Stimulated activated CD8-positive, alpha-beta memory T cell treated with anti-CD3 and anti-CD28 coated beads, Interleukin-15, amount 100 ng/mL, for 4 hours (primary cell): ENCODE data around the gene LSP1.
"Not testable (repeated sequence)": the region's sequence is repeated elsewhere in the genome, so short reads cannot be mapped to it uniquely, and the experiment has no call there.

Experiments
- DNase-seq, 2 donors: peaks; one replicate each; pipeline ENCODE4 v3.0.0-alpha.2; 2020; ENCODE audit warnings: low read depth in 2 of 2

LSP1 gene

DNA sequence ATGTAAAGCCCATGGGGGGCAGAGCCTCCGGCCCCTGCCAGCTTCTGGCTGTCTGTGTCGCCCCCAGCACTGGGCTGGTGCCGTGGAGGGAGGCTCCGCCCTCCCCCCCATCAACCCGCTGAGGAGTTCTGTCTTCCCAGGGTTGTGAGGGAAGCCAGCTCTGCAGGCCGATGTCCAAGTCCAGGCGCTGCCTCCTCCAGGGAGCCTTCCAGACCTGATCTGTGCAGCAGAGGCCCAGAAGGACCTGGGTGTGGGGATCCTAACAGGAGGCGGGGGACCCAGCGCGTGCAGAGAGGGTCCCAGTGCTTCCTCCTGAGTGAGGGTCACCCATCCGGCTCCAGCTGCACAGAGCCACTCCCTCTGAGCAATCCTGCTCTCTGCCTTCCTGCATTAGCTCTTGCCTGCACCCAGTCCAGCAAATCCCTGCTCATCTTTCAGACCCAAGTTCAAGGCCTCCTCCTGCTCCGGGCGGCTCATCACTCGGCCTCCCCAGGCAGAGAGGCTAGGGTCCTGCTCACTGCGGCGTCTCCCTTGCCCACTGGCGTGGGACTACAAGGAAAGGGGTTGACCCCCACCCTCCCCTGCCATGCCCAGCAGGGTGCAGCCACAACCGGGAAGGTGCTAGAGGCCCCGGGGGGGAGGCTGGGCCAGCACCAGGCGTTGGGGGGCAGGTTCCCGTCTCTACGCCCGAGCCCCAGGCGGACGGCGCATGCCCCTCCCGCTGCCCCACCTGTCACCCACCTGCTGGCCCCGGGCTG is 22.4 kb downstream of the LSP1 start:
- no peak for DNase-seq

DNA sequence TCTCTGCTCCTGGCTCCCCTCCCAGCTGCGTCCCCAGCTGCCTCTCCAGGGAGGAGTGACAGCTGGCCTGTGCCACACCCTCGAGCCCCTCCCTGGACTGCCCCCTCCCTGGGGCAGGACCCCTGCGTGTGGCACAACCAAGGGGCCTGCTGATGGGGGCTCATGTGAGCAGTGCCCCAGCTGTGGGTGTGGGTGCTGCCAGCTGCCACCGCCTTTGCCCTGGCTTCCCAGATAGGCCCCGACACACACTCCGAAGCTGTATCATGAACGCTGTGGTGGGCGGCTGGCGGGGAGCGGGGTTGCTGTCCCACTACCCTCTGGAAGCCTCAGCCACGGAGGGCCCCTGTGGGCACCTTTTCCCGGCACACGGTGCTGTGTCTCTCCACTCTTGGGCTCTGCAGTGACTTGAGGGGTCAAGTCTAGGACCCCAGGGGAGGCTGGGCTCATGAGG is 23.0 kb downstream of the LSP1 start:
- not testable (repeated sequence) for DNase-seq

DNA sequence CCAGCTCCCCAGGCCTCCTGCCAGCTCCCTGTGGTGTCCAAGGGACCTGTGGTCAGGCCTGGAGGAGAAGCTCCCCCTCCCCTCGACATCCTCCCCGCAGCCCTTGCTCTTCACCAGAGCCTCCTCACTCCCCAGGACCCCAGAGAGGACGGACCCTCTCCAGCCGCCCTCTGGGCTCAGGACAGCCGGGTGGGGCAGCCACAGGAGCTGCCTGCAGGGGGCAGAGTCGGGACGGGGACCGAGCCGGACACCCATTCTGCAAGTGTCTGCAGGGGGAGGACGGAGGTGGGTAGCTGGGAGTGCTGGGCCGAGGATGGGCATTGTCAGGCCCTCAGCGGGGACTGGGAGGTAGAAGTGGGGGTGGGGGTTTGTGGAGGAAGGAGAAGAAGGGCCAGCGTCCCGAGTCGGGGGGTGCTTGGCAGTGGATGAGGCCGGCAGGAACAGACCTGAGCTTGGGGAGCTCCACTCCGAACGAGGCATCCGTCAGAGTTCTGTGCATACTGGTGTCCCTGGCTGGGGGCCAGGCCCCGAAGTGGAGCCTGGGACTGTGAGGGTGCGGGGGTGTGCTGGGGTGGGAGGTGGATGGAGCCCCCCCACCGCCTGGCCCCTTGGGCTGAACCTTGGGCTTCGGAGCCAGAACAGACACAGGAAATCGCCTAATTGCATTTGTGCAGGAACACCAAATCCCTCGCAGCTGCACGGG is 23.6 kb downstream of the LSP1 start:
- DNase-seq = no peak

DNA sequence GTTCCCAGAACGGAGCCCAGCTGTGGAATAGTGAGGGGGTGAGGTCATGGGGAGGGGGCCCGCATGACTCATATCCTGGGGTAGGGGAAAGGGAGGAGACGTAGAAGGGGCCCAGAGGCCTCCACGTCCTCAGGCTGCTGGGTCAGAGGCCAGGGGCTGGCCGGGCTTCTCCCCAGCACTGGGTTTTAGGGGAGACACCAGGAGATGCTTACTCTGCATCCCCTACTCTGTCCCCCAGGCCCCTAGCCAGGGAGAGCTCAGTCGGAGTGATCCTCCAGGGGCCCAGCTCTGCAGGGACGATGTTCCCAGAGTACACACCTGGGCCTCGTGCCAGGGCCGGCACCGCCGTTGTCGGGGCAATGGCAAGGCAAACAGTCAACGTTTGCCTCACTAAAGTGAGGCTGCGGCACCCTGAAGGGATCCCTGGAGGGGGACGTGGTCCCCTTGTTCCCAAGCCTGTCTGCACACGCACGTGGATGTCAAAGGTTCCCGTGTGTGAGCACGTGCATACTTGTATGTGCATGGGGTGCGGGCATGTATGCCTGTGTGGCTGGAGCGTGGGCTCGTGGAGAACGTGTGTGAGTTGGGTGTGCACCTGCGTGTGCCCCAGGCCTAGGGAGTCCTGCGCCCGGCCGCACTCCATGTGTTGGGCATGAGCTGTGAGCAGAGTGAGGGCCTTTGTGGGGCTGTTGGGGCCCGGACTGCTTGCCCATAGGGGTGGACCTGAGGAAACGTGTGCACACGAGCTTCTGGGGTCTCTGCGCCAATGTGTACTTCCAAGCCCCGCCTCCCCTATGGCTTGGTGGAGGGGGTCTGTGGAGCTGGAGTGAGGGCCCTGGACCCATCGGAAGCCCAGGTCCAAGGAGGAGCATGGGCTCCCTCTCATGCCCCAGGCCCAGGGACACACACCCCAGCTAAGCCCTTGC is 24.6 kb downstream of the LSP1 start:
- no peak for DNase-seq

DNA sequence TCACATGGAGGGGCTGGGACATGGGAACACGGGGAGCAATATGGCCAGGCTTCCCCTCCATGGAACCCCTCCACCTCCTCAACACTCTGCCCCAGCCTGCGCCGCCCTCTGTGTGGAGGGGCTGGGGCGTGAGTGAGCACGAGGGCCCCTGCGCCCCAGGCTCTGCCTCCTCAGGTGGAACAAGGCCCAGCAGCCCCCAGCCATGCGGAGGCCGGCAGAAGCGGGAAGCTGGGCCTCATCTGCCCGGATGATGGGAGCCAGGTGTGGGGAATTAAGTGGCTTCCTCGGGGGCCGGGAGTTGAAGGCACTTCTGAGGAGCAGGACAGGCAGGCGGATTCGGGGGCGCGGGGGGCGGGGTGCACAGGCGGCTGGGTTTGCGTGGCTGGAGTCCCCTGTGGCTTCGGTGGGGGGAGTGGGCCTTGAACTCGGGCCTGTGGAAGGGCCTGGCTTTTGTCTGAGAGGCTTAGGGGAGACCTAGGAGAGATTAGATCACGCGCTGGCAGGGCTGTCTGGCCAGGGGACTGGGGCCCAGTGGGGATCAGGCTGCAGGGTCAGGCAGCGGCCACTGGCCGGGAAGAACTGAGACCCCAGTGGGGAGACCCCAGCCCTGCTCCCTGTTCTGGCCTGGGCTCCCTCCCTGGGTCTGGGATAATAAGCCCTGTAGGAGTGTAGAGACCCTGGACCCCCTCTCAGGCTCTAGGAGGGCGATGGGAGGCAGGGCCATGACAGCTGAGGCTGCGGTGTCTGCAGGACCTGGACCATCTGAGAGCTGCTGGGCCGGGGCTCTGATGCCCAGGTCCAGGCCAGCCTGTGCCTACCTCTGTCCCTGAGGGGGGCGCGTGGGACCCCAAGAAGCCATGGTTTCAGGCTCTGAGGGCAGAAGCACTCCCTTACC is 25.5 kb downstream of the LSP1 start:
- no peak for DNase-seq

DNA sequence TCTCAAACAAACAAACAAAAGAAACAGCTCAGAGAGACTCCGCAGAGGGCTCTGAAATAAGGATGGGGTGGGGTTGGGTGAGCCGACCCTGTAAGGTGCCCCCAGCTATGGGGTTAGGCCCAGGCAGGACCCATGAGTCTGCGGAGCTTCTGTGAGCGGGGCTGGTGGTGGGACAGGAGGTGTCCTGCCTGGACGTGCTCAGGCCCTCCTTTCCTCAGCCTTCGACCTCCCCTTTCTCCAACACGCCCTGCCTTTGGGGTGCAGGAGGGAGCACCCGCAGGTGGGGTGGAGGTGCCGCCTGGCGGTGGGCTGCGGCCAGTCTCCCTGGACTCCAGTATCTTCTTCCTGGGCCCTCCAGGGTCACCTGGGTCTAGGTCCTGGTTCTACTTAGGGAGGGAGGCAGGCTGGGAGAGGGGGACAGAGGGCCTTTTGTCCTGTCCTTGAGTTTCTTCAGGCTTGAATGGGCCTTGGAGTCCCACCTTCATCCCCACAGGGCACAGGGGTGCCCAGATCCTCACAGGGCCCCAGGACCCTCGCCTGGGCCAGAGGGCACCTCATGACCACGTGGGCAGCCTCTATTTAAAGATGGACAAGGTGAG is 26.6 kb downstream of the LSP1 start:
- DNase-seq = no peak

DNA sequence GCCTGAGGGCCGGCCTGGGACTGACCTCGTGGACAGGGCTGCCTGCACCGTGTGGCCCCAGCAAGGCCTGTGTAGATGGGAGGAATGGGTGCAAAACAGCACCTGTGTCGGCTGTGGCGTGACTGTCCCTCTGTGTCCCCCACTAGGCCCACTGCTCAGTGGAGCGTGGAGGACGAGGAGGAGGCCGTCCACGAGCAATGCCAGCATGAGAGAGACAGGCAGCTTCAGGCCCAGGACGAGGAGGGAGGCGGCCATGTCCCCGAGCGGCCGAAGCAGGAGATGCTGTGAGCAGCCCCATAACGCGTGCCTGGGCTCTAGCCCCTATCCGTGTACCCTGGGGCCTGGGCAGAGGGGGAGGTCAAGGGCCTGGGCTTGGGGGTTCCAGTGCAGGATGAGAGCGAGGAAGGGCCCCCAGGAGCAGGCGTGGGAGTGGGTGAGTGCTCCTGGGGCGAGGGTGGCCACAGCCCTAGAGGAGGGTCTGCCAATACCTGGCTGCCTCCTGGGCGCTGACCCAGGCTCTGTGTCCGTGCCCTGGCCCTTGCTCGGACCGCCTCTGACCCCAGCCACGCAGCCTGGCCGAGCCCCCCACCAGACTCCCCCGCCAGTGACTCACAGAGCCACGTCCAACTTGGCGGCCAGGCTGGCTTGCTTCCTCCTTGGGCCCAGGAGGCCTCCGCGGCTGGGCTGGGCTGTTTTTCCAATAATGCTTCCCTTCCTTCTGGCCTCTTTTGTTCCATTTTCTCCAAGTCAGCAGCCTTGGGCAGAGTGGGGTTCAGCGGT is 27.2 kb downstream of the LSP1 start:
- no peak for DNase-seq

DNA sequence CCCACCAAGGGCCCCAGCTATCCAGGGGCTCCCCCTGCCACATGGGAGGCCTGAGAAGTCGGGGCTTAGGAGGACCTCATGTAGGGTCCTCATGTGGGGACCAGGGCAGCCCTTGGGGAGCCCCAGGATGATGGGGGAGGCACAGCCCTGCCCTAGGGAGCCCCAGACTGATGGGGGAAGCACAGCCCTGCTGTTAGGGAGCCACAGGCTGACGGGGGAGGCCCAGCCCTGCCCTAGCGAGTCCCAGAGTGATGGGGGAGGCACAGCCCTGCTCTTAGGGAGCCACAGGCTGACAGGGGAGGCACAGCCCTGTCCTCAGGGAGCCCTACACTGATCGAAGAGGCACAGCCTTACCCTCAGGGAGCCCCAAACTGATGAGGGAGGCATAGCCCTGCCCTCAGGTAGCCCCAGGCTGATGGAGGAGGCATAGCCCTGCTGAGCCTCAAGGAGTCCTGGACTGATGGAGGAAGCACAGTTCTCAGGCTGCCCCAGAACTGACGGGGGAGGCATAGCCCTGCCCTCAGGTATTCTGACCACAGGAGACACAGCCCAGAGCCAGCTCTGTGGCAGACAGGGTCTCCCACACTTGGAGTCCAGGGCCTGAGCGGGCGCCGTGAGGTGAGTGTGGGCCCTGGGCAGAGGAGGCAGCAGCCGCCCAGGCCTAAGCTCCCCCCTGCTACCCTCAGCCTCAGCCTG is 28.0 kb downstream of the LSP1 start:
- DNase-seq = no peak

DNA sequence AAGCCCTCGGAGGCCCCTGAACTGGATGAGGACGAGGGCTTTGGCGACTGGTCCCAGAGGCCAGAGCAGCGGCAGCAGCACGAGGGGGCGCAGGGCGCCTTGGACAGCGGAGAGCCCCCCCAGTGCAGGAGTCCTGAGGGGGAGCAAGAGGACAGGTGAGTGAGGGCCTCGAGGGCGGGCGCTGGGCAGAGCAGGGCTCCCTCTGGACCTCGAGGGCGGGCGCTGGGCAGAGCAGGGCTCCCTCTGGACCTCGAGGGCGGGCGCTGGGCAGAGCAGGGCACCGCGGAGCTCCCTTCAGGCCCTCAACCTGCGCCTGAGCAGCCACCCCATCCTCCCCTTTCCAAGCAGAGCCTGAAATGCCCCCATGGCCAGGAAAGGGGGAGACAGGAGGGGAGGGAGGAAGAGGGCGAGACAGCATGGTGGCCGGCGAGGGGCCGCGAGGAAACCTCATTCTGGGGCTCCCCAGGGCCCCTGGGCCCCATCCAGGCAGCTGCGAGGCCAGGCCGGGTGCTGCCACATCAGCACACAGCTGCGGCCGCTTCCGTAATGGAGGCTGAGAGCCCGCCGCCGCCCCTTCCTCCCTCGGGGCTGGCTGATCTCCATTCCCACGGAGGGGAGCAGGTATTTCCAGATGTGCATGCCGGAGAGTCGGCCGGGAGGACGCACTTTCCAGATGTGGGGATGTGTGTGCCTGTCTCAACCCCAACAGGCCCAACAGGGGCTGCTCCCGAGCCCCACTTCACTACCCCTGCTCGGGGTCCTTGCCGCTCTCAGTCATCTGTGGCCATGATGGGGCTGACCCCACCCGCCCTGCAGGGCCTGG is 28.8 kb downstream of the LSP1 start:
- no peak for DNase-seq

DNA sequence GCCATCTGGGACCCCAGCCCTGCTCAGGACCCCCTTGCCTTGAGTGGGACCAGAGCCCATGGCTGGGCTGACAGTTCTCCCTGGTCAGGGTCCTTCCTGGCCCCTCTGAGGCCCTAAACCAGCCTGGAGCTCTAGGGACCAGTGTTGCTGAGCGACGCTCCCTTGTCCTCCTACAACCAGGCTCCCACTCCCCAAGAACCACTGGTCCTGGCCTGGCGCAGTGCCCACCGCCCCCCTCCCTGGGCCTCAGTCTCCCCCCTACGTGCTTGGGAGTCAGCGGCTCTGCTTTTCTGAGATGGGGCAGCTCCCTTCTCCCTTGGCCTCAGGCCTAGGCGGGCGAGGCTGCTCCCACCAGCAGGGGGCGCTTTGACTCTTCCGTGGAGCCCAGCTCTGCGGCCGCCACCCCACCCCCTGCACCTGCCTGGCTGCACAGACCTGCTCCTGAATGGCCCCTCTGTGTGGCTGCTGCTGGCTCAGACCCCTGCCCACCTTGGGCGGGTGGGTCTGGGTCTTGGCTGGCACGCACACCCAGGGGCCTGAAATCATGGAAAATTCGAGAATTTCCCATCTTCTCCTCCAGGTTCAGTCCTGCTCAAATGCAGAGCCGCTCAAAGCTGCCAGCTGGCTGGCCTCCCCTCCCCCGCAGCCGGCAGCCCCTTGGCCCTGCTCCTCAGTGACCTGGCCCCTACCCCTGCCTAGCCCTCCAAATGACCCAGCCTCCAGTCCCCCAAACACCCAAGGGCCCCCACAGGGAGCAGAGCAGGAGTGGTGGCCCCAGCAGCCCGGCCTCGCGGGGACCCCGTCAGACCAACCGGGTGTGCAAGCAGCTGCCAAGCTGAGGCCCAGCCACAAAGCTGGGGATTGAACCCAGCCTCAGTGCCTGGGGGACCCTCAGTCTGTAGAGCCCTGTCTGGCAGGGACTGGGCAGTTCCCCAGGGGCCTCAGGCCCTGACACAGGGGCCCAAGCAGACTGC is 29.7 kb downstream of the LSP1 start:
- DNase-seq = peak; percentile 29 to 54

DNA sequence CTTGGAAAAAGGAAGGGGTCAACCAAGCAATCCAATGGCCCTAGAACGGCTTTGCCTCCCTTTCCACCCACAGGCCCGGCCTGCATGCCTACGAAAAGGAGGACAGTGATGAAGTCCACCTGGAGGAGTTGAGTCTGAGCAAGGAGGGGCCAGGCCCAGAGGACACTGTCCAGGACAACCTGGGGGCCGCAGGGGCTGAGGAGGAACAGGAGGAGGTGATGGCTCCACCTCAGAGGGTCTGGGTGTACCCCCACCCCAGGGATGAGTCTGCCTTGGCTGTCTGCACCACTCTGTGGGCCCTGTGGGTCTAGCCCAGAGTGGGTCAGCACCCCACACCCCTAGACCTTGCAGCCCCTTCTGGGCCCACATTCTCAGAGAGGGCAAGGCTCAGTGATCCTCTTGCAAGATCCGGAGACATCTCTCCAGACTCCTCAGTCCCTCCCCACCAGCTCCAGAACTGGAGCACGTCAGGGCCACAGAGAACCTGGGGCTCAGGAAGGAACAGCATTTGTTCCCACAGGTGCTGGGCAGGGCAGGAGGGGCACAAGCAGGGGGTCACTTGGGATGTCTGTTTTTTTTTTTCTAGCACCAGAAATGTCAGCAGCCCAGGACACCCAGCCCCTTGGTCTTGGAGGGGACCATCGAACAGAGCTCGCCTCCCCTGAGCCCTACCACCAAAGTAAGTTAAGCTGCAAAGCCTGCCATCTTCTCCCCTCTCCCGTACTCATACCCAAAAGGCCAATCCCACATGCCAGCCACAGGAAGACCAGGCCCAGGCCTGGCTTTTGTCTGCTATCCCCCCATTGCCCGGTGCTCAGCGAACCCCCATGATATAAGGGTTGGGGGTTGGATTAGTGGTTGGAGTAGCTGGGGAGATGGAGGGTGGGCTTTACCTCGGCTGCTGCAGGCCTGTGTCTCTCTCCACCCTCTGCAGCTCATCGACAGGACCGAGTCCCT is 30.7 kb downstream of the LSP1 start:
- no peak for DNase-seq

DNA sequence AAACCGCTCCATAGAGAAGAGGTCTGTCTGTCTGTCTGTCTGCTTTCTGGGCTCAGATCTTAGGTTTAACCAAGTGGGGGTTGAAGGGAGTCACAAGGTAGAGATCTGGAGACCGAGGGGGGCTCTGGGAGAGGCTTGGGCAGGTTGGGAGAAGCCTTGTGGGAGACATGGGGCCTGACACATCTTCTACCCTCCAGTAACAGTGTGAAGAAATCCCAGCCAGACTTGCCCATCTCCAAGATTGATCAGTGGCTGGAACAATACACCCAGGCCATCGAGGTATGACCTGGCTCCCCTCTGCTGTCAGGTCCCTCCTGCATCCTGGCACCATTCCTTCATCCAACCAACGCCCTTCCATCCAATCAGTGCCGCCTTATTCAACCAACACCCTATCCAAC is 31.4 kb downstream of the LSP1 start:
- no peak for DNase-seq

DNA sequence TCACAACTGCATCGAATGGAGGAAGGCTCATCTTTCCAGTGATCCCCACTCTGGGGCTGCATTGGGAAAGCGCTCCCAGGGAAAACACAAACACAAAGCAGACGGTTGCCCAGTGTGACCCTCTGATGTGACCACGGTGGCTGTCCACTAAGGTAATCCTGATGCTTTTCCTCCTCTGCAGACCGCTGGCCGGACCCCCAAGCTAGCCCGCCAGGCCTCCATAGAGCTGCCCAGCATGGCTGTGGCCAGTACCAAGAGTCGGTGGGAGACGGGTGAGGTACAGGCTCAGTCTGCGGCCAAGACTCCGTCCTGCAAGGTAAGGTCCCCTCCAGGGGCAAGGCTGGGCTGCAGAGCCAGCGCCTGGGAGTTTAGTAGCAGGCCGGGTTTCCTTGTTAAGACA is 33.7 kb downstream of the LSP1 start:
- DNase-seq = not testable (repeated sequence)

DNA sequence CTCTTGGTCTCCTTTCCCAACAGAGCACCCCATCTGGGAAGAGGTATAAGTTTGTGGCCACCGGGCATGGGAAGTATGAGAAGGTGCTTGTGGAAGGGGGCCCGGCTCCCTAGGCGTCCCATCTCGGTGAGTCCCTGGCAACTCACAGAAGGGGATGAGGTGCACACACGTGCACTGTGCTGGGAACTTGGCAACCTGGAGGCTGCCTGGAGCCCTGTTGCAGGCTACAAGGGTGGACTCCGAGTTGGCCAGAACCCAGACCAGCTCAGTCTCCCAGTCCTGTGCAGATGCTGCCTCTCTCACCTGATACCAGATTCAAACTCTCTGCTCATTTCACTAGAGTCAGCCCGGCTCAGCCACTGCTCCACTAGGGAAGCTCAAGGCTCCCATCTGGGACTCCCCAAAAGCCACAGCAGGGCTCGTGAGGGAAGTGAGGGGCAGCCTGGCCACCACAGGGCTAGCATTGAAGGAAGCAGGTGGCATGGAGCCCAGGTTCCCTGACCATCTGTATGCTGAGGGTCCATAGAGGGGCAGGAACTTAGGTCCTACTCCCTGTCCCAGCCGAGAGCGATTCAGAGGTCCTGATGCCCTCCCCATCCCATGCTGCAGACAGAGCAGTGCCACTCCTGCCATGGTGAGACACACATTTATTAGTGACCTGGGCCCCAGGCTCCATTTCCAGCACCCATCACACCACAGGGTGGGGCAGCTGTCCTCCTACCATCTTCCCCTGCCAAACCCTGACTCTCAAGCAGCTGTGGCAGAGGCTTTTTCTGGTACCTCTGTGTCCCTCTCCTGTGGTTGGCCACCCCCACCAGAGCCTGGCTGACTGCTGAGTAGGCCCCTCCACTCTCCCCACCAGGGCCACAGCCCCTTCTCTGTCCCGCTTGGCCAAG is 34.8 kb downstream of the LSP1 start:
- no peak for DNase-seq

DNA sequence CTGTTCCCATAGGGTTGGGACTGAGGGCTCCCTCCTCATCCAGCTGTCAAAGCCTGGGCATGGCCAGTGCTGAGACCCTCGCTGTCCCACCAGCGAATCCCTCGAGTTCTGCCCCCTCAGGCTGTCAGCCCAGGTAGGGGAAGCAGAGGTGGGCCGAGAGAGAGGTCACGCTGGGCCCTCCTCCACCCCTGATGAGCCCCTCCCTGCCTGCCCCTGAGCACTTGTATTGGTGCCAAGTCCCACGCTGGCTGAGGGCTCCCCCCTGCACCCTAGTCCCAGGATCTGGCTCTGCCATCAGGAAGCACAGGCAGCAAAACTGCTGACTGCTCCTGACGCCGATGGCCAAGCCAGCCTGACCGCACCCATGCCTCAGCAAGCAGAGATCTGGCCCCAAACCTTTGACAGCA is 35.5 kb downstream of the LSP1 start:
- DNase-seq = no peak
